HCEC 1CT (cell line): ENCODE measurements around the gene DUS3L.

Source experiments
- DNase-seq: peaks from one replicate; pipeline ENCODE4 v3.0.0-alpha.2; 2017

DUS3L gene

DNA sequence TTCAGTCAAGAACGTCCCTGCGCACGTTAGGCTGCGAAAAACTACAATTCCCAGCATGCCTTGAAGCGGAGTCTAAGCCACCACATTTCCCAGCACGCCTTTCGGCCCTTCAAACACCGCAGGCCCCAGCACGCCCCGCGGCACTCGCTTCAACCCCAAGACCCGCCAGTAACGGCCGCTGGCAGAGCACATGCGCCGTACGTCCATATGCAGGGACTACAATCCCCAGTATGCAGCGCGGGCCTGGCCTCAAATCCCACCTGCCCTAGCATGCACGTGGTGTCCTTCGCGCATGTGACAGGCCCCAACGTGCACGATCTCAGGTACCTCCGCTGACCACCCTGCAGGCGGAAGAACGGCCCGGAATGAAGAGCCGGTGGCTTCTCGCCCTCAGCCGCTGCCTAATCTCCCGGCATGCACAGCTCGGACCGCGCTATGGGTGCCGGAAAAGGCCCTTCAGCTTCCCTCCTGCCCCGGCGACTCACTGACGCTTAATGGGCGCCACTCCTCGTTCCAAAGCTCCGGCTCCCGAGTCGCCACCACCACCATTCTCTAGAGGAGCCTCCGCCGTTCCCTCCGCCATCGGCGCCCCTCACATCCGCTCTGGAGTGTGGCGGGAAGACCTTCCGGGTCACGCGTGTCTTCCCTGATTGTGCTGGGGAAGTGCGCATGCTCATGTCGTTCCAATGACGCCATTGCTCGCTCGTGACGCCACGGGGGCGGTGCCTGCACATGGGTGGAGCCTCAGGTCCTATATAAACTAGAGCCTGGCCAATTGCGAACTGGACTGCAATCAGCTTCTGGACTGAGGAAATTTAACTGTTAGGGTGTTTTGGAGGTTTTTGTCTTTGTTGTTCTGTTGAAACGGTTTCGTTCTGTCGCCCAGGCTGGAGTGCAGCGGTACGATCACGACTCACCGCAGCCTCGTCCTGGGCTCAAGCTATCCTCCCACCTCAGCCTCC, at the start of gene DUS3L:
Gene DUS3L, minus strand, starts transcription at position 605 of the 962 bp plus-strand sequence. Its CDS starts 22 bp downstream, at position 583.
- peak; percentile 97 for DNase-seq

- DNase-seq, result no peak
These were observed 48.4 kb upstream of the DUS3L start, which contains the start of gene FUT6 for GRCh38 chr19:5839065-5840017. Gene FUT6, minus strand, starts transcription at chr19:5839702. Its CDS starts 7,135 bp downstream, at chr19:5832567.

DNA sequence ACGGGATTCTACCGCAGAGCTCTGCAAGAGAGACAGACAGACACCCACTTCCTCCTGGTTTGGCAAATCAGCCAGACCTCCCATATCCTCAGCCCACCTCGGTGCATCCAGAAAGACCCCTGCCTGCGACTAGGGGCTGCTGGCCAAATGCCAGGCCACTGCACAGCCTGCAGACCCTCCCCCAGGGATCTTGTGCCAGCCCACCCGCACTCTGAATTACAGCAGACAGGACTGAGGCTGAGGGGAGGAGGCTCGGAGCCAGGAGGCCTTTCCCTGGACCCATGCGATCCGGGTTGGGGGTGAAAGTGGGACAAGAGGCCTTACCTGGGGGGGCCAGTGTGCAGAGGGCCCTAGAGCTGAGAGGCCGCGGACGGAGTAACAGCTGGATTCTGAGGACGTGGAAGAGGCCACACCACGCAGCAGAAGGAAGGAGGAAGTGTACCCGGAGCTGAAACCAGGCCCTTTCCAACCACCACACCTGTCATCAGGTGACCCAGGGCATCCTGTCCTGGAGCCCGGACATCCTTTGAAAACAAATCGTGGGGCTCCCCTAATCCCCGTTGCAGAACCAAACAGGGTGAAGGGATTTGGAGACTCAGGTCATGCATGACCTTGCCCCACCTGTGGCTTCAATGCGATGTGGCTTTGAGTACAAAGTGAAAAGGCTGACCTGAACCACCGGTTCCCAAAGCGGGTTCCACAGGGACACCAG, 47.5 kb upstream of the DUS3L start:
- no peak for DNase-seq

DNA sequence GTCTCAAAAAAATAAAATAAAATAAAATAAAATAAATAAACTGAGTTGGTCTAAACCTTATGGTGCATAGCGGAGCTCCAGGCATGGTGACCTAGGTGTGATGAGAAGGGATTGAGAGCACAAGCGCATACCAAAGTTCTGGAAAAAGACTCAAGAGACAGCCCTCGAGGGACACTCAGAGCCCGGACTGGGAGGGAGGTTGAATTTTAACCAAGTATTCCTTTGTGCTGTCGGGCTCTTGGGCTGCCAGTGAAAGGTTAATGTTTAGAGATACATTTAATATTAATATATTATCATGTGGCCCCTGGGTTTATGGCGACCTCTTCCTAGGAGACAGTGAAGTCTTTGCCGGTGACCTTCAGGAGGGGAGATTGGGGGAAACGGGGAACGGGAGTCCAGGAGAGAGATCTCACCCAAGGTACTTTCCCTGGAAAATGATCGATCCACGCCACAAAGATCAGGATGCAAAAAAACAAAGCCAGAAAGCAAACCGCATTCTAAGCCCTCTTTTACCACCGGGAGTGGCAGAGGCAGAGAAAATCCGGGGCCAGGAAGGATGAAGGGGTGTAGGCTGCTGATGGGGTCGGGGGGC, 46.9 kb upstream of the DUS3L start:
- no peak for DNase-seq

DNA sequence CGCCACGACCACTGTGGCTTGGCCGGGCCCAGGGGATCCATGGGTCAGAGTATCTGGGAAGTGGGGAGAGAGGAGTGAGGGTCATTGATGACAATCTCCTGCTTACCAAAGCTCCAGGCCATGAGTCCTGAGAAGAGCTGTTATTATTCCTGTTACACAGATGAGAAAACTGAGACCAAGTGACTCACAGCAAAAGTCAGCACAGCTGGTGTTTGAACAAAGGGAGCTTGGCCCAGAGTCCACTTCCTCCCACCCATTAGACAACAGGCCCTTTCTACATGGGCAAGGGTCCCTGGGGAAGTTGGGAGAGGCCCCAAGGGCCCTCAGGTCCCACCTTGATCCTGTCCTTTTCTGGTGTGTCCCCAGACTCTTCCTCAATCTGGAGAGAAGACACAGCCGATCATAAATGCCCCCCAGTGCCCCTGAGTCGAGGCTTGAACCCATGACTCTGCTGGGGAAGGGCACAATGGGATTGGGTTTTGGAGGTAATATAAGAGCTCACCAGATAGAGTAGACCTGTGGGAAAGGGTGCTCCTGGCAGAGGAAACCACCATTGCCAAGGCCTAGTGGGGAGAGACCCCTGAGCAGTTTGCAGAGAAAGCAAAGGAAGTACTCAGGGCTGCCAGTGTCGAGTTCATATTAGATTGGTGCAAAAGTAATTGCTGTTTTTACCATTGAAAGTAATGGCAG, 41.7 kb upstream of the DUS3L start:
- no peak for DNase-seq

DNA sequence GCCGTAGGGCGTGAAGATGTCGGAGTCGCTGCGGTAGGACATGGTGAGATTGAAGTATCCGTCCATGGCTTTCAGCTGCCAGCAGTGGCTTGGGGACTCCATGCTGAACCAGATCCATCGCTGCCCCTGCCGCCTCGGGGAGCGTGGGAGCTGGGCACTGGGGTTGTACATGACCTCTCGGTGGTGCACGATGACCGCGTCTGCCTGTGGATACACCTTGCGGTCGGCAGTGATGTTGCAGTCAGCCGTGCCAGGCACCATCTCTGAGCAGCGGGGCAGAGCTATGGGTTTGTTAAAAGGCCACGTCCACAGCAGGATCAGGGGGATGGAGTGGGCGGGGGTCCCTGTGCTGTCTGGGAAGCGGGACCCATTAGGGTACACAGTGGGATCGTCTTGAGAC, 41.1 kb upstream of the DUS3L start:
- no peak for DNase-seq

DNA sequence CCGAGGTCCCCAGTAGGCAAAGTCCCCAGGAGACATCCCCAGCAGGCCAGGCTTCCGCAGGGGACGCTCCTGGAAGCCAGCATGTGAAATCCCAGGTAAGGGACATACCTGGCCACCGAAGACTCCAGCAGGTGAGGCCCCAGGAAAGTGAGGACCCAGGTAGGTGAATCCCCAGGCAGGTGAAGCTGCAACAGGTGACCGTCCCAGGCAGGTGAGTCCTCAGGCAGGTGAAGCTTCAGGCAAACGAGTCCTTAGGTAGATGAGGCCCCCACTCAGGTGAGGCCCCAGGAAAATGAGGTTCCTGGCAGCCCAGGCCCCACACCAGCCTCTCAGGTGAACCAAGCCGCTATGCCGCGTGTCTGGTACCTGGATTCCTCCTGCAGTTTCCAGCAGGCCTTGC, 40.2 kb upstream of the DUS3L start:
- DNase-seq, result no peak

DNA sequence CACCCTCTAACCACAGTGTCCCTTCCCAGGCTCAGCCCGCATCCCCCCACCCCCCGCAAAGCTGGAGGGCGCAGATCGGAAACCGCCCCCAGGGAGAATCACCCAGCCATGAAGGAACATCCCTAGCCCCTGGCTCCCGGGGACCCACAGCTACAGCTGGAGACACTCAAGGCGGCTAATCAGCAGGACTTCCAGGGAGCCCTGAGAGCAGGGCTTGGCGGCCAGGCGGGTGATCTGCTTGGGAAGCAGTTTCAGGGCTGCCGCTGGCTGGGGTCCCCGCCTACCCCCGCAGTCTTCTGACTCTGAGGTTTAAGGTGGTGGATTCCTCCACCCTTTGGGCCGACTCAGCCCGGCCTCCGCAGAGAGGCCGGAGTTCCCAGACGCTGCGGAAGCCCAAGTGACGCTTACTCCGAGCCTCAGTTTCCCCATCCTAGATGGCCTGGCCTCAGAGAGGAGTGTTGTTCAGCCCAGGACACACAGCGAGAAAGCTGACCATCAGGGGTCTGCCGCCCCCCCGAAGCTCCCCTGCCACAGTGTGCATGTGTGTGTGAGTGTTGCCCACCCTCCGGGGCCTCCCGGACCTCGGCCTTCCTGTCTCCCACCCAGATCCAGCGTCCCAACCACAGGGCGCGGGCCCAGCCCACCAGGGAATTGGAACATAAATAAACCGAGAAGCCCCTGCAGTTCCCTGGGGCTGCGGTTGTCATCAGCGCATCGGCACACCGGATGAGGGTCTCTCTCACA, 38.8 kb upstream of the DUS3L start:
- no peak for DNase-seq

GRCh38 chr19:5828661-5829566, 38.0 kb upstream of the DUS3L start:
- no peak for DNase-seq

GRCh38 chr19:5827891-5828660, 37.1 kb upstream of the DUS3L start:
- DNase-seq, result peak; percentile 41

GRCh38 chr19:5827342-5827890, 36.5 kb upstream of the DUS3L start:
- DNase-seq, result no peak

- DNase-seq, result no peak
These were observed 35.8 kb upstream of the DUS3L start for GRCh38 chr19:5826531-5827341.

GRCh38 chr19:5825178-5825577, 34.2 kb upstream of the DUS3L start:
- DNase-seq, result no peak

DNA sequence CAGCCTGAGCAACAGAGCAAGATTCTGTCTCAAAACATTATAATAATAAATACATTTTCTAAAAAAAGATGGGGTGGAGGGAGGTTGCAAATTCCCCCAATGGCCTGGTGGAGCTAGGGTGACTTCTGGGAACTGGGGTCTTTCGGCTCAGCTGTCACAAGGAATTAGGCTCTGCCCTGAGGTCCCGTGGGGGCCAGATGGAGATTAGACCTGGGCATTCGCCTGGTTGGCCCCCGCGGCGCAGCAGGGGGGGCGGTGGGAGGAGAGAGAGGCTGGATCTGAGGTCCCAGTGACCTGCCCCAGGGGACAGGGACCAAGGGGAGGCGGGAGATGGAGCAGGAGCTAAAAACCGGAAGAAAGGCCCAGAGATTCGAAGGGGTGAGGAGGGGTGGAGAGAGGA, 33.8 kb upstream of the DUS3L start:
- DNase-seq, result no peak

DNA sequence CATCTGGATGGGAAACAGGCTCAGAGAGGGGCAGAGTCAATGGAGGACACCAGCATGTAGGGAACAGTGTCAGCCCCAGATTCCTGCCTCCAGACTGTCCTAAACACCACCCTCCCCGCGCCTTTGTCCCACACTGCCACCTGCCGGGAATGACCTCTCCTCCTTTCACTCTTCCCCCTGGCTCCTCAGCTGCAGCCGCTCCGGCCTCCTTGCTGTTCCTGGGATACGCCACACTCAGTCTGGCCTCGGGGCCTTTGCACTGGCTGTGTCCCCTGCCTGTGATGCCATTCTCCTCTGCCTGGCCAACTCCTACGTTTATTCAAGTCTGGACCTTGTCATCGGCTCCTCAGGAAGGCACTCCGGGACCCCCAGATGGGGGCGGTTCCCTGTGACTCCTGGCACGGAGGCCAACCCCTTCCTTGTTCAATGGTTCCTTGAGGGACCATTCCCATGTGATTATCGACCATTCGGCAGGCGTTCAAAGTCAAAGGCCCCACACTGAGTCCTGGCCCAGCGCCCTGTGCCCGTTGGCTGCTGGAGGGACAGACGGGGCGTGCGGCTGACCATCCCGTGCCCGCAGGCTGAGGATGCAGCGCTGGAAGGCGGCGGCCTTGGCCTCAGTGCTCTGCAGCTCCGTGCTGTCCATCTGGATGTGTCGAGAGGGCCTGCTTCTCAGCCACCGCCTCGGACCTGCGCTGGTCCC, 32.8 kb upstream of the DUS3L start:
- DNase-seq, result no peak

- DNase-seq, result no peak
These were observed 31.4 kb upstream of the DUS3L start for GRCh38 chr19:5822181-5822844.
